ENCODE measurements around the gene CFAP126. TPM values are rescaled to one million over a fixed set of nuclear protein-coding genes. Genes with fewer than 3 reads are reported as not detected.
"Not testable (repeated sequence)": the region's sequence is repeated elsewhere in the genome, so short reads cannot be mapped to it uniquely, and the experiment has no call there.

The CFAP126 gene
- total and polyA plus RNA-seq, 2 donors (not counting 1 experiment from before 2014, with no cell fraction given): not detected

- no peak overlapping the region for H3K4me2 ChIP-seq (replicated peaks; ENCODE audit: low read depth, low read length, poor library complexity, severe bottlenecking)
- DNase-seq: no peak
- no peaks in the 10 kb centered on the region for H4K20me1 ChIP-seq (ENCODE audit: control insufficient read depth, insufficient read depth, low read length, poor library complexity, severe bottlenecking)
- H3K27me3 ChIP-seq (replicated peaks in 1 of 4; ENCODE audit: control extremely low read depth in 1 of 4, control insufficient read depth in 3 of 4, insufficient read depth in 4 of 4, low read length in 3 of 4): no peaks in the 10 kb centered on the region
- peaks cover 20% of the 10 kb centered on the region for H3K4me1 Mint-ChIP-seq
- peaks cover 5 to 6% of the 10 kb centered on the region in 2 donors for H3K4me1 ChIP-seq (ENCODE audit: control insufficient read depth in 2 of 2, insufficient read depth in 2 of 2, low read length in 2 of 2)
- H3K79me2 ChIP-seq (ENCODE audit: control insufficient read depth, insufficient read depth, low read length): peaks cover 11% of the 10 kb centered on the region
- peaks cover 0 to 4% of the 10 kb centered on the region in 2 experiments for H3K36me3 ChIP-seq (replicated peaks in 1 of 2; ENCODE audit: control extremely low read depth in 1 of 2, control insufficient read depth in 1 of 2, extremely low read depth in 1 of 2, insufficient read depth in 2 of 2, low read length in 1 of 2)
- H2AFZ ChIP-seq (ENCODE audit: insufficient read depth, low read depth, low read length, poor library complexity, severe bottlenecking): no peak overlapping the region
- ATAC-seq (ENCODE audit: low read depth): no peak
- H3K27ac Mint-ChIP-seq: no peak overlapping the region
- WGBS (ENCODE audit: insufficient coverage): 96% methylated on average over 6 of the region's 6 CpGs
- no peaks in the 10 kb centered on the region for H3K9me3 Mint-ChIP-seq (ENCODE audit: insufficient read depth)
- intact Hi-C loops (cut with micrococcal nuclease): no loop called here
- H3K4me3 ChIP-seq (ENCODE audit: control extremely low read depth in 1 of 5, extremely low read depth in 1 of 5, insufficient read depth in 1 of 5, low read depth in 2 of 5, low read length in 4 of 5): no peak overlapping the region
- ChIA-PET POLR2A (no interaction called here), CTCF (interaction anchor here (0.6 kb wide), 1 partner anchor 1115 kb away, joined by 3 read pairs; no protein-coding TSS in a partner anchor)
- peaks cover 0 to 6% (median 0%) of the 10 kb centered on the region in 3 donors for H3K9me3 ChIP-seq (ENCODE audit: control extremely low read depth in 1 of 3, control insufficient read depth in 2 of 3, insufficient read depth in 1 of 3, low read length in 2 of 3)
- H3K27me3 Mint-ChIP-seq: no peaks in the 10 kb centered on the region
- H3K9ac ChIP-seq (ENCODE audit: low read length): no peak overlapping the region
- H3K27ac ChIP-seq (ENCODE audit: low read length in 2 of 2): no peak overlapping the region
- TF ChIP-seq CTCF (IDR thresholded peaks at IDR 0.05) (no peak), EZH2 (IDR thresholded peaks at IDR 0.05; ENCODE audit: borderline replicate concordance, insufficient read depth, low read depth, low read length, poor library complexity, severe bottlenecking) (no peak)
- H3K4me3 Mint-ChIP-seq: no peak overlapping the region
Observed at GRCh38 chr1:161407451-161407985, 39.8 kb upstream of the CFAP126 start.

DNA sequence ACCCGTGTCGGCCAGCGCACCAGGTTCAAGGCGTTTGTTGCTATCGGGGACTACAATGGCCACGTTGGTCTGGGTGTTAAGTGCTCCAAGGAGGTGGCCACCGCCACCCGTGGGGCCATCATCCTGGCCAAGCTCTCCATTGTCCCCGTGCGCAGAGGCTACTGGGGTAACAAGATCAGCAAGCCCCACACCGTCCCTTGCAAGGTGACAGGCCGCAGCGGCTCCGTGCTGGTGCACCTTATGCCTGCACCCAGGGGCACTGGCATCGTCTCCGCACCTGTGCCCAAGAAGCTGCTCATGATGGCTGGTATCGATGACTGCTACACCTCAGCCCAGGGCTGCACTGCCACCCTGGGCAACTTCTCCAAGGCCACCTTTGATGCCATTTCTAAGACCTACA lies 38.9 kb upstream of the CFAP126 start:
- H3K9me3 ChIP-seq (ENCODE audit: control extremely low read depth in 1 of 3, control insufficient read depth in 2 of 3, insufficient read depth in 1 of 3, low read length in 2 of 3); ATAC-seq (ENCODE audit: low read depth); H2AFZ ChIP-seq (ENCODE audit: insufficient read depth, low read depth, low read length, poor library complexity, severe bottlenecking); H3K9me3 Mint-ChIP-seq (ENCODE audit: insufficient read depth); POLR2A ChIA-PET; H3K27ac ChIP-seq (ENCODE audit: low read length in 2 of 2); H3K4me2 ChIP-seq (replicated peaks; ENCODE audit: low read depth, low read length, poor library complexity, severe bottlenecking); H4K20me1 ChIP-seq (ENCODE audit: control insufficient read depth, insufficient read depth, low read length, poor library complexity, severe bottlenecking); H3K27ac Mint-ChIP-seq; H3K36me3 ChIP-seq (replicated peaks in 1 of 2; ENCODE audit: control extremely low read depth in 1 of 2, control insufficient read depth in 1 of 2, extremely low read depth in 1 of 2, insufficient read depth in 2 of 2, low read length in 1 of 2); H3K27me3 ChIP-seq (replicated peaks in 1 of 4; ENCODE audit: control extremely low read depth in 1 of 4, control insufficient read depth in 3 of 4, insufficient read depth in 4 of 4, low read length in 3 of 4); H3K4me3 ChIP-seq (ENCODE audit: control extremely low read depth in 1 of 5, extremely low read depth in 1 of 5, insufficient read depth in 1 of 5, low read depth in 2 of 5, low read length in 4 of 5); CTCF ChIA-PET; H3K9ac ChIP-seq (ENCODE audit: low read length); H3K4me1 ChIP-seq (ENCODE audit: control insufficient read depth in 2 of 2, insufficient read depth in 2 of 2, low read length in 2 of 2); H3K27me3 Mint-ChIP-seq; intact Hi-C loops (cut with micrococcal nuclease); H3K4me3 Mint-ChIP-seq; DNase-seq: not testable (repeated sequence)
- 98% methylated on average over 10 of the region's 17 CpGs for WGBS (ENCODE audit: insufficient coverage)
- H3K4me1 Mint-ChIP-seq: peaks cover 23% of the 10 kb centered on the region
- H3K79me2 ChIP-seq (ENCODE audit: control insufficient read depth, insufficient read depth, low read length): peaks cover 14% of the 10 kb centered on the region

Data from B cell (primary cell).